ENCODE data around the gene CCL20. TPM values are rescaled to one million over a fixed set of nuclear protein-coding genes. Genes with fewer than 3 reads are reported as not detected.
"Not testable (repeated sequence)": the region's sequence is repeated elsewhere in the genome, so short reads cannot be mapped to it uniquely, and the experiment has no call there.

Gene CCL20
- total RNA-seq, 1 experiment from 2014 or later, result not detected

- Histone ChIP-seq H3K9me2 (replicated peaks; ENCODE audit: insufficient read depth, low read length) (no peaks in the 10 kb centered on the region), H3K9ac (ENCODE audit: low read length) (no peak overlapping the region), H3K27me3 (ENCODE audit: low read length) (no peaks in the 10 kb centered on the region), H3K4me3 (ENCODE audit: low read length) (no peak overlapping the region), H4K20me1 (ENCODE audit: insufficient read depth, low read depth, low read length) (no peaks in the 10 kb centered on the region), H3K27ac (ENCODE audit: low read length) (no peak overlapping the region), H3K36me3 (ENCODE audit: insufficient read depth, low read length) (no peaks in the 10 kb centered on the region), H2AFZ (ENCODE audit: low read length) (no peak overlapping the region), H3K4me2 (ENCODE audit: low read depth, low read length, poor library complexity, severe bottlenecking) (no peak overlapping the region), H3K9me3 (ENCODE audit: low read length) (no peaks in the 10 kb centered on the region), H3K79me2 (ENCODE audit: low read length) (no peaks in the 10 kb centered on the region), H3K4me1 (ENCODE audit: low read length) (no peaks in the 10 kb centered on the region)
- DNase-seq, result peak; percentile 41
Measured at GRCh38 chr2:227829337-227829736, 15.7 kb downstream of the CCL20 start.

GRCh38 chr2:227834423-227834822 lies 20.8 kb downstream of the CCL20 start:
- no peaks in the 10 kb centered on the region for H3K27me3 ChIP-seq (ENCODE audit: low read length)
- H3K9me2 ChIP-seq (replicated peaks; ENCODE audit: insufficient read depth, low read length), result no peaks in the 10 kb centered on the region
- no peak overlapping the region for H2AFZ ChIP-seq (ENCODE audit: low read length)
- H3K4me3 ChIP-seq (ENCODE audit: low read length), result no peak overlapping the region
- H3K9ac ChIP-seq (ENCODE audit: low read length), result no peak overlapping the region
- no peaks in the 10 kb centered on the region for H3K4me1 ChIP-seq (ENCODE audit: low read length)
- H4K20me1 ChIP-seq (ENCODE audit: insufficient read depth, low read depth, low read length), result no peaks in the 10 kb centered on the region
- no peaks in the 10 kb centered on the region for H3K9me3 ChIP-seq (ENCODE audit: low read length)
- no peaks in the 10 kb centered on the region for H3K79me2 ChIP-seq (ENCODE audit: low read length)
- no peak overlapping the region for H3K4me2 ChIP-seq (ENCODE audit: low read depth, low read length, poor library complexity, severe bottlenecking)
- H3K27ac ChIP-seq (ENCODE audit: low read length), result no peak overlapping the region
- H3K36me3 ChIP-seq (ENCODE audit: insufficient read depth, low read length), result no peaks in the 10 kb centered on the region
- no peak for DNase-seq

GRCh38 chr2:227834916-227835650 lies 21.4 kb downstream of the CCL20 start:
- Histone ChIP-seq H3K4me1 (ENCODE audit: low read length) (no peaks in the 10 kb centered on the region), H3K4me3 (ENCODE audit: low read length) (no peak overlapping the region), H3K9me3 (ENCODE audit: low read length) (no peaks in the 10 kb centered on the region), H3K79me2 (ENCODE audit: low read length) (no peaks in the 10 kb centered on the region), H3K9ac (ENCODE audit: low read length) (no peak overlapping the region), H3K9me2 (replicated peaks; ENCODE audit: insufficient read depth, low read length) (no peaks in the 10 kb centered on the region), H2AFZ (ENCODE audit: low read length) (no peak overlapping the region), H3K4me2 (ENCODE audit: low read depth, low read length, poor library complexity, severe bottlenecking) (no peak overlapping the region), H3K27me3 (ENCODE audit: low read length) (no peaks in the 10 kb centered on the region), H3K36me3 (ENCODE audit: insufficient read depth, low read length) (no peaks in the 10 kb centered on the region), H4K20me1 (ENCODE audit: insufficient read depth, low read depth, low read length) (no peaks in the 10 kb centered on the region), H3K27ac (ENCODE audit: low read length) (no peak overlapping the region)
- DNase-seq, result no peak

- H3K36me3 ChIP-seq (ENCODE audit: insufficient read depth, low read length); H4K20me1 ChIP-seq (ENCODE audit: insufficient read depth, low read depth, low read length); H3K27me3 ChIP-seq (ENCODE audit: low read length); H3K9ac ChIP-seq (ENCODE audit: low read length); H2AFZ ChIP-seq (ENCODE audit: low read length); H3K27ac ChIP-seq (ENCODE audit: low read length); H3K4me1 ChIP-seq (ENCODE audit: low read length); H3K9me2 ChIP-seq (replicated peaks; ENCODE audit: insufficient read depth, low read length); H3K4me2 ChIP-seq (ENCODE audit: low read depth, low read length, poor library complexity, severe bottlenecking); H3K4me3 ChIP-seq (ENCODE audit: low read length); H3K9me3 ChIP-seq (ENCODE audit: low read length); H3K79me2 ChIP-seq (ENCODE audit: low read length); DNase-seq: not testable (repeated sequence)
Measured at GRCh38 chr2:227839339-227840129, 25.9 kb downstream of the CCL20 start.

- no peak overlapping the region for H3K9ac ChIP-seq (ENCODE audit: low read length)
- no peaks in the 10 kb centered on the region for H3K9me3 ChIP-seq (ENCODE audit: low read length)
- H3K79me2 ChIP-seq (ENCODE audit: low read length), result no peaks in the 10 kb centered on the region
- no peak for DNase-seq
- H4K20me1 ChIP-seq (ENCODE audit: insufficient read depth, low read depth, low read length), result no peaks in the 10 kb centered on the region
- no peak overlapping the region for H3K4me2 ChIP-seq (ENCODE audit: low read depth, low read length, poor library complexity, severe bottlenecking)
- no peak overlapping the region for H3K4me3 ChIP-seq (ENCODE audit: low read length)
- H3K9me2 ChIP-seq (replicated peaks; ENCODE audit: insufficient read depth, low read length), result no peaks in the 10 kb centered on the region
- no peak overlapping the region for H3K27ac ChIP-seq (ENCODE audit: low read length)
- no peak overlapping the region for H2AFZ ChIP-seq (ENCODE audit: low read length)
- H3K36me3 ChIP-seq (ENCODE audit: insufficient read depth, low read length), result no peaks in the 10 kb centered on the region
- H3K4me1 ChIP-seq (ENCODE audit: low read length), result no peaks in the 10 kb centered on the region
- H3K27me3 ChIP-seq (ENCODE audit: low read length), result no peaks in the 10 kb centered on the region
Measured at GRCh38 chr2:227846831-227847230, 33.2 kb downstream of the CCL20 start.

GRCh38 chr2:227848146-227848545 lies 34.5 kb downstream of the CCL20 start:
- Histone ChIP-seq H3K27ac (ENCODE audit: low read length) (no peak overlapping the region), H3K9ac (ENCODE audit: low read length) (no peak overlapping the region), H3K79me2 (ENCODE audit: low read length) (no peaks in the 10 kb centered on the region), H4K20me1 (ENCODE audit: insufficient read depth, low read depth, low read length) (no peaks in the 10 kb centered on the region), H3K4me2 (ENCODE audit: low read depth, low read length, poor library complexity, severe bottlenecking) (no peak overlapping the region), H3K4me1 (ENCODE audit: low read length) (no peaks in the 10 kb centered on the region), H3K9me2 (replicated peaks; ENCODE audit: insufficient read depth, low read length) (no peaks in the 10 kb centered on the region), H3K9me3 (ENCODE audit: low read length) (no peaks in the 10 kb centered on the region), H3K27me3 (ENCODE audit: low read length) (no peaks in the 10 kb centered on the region), H2AFZ (ENCODE audit: low read length) (no peak overlapping the region), H3K36me3 (ENCODE audit: insufficient read depth, low read length) (no peaks in the 10 kb centered on the region), H3K4me3 (ENCODE audit: low read length) (no peak overlapping the region)
- DNase-seq, result no peak

GRCh38 chr2:227848586-227848985 lies 34.9 kb downstream of the CCL20 start:
- no peak overlapping the region for H3K27ac ChIP-seq (ENCODE audit: low read length)
- H3K27me3 ChIP-seq (ENCODE audit: low read length), result no peaks in the 10 kb centered on the region
- H3K79me2 ChIP-seq (ENCODE audit: low read length), result no peaks in the 10 kb centered on the region
- no peak overlapping the region for H3K4me3 ChIP-seq (ENCODE audit: low read length)
- H4K20me1 ChIP-seq (ENCODE audit: insufficient read depth, low read depth, low read length), result no peaks in the 10 kb centered on the region
- H3K4me1 ChIP-seq (ENCODE audit: low read length), result no peaks in the 10 kb centered on the region
- H3K9ac ChIP-seq (ENCODE audit: low read length), result no peak overlapping the region
- H3K9me2 ChIP-seq (replicated peaks; ENCODE audit: insufficient read depth, low read length), result no peaks in the 10 kb centered on the region
- H2AFZ ChIP-seq (ENCODE audit: low read length), result no peak overlapping the region
- no peak overlapping the region for H3K4me2 ChIP-seq (ENCODE audit: low read depth, low read length, poor library complexity, severe bottlenecking)
- H3K9me3 ChIP-seq (ENCODE audit: low read length), result no peaks in the 10 kb centered on the region
- DNase-seq, result no peak
- H3K36me3 ChIP-seq (ENCODE audit: insufficient read depth, low read length), result no peaks in the 10 kb centered on the region

GRCh38 chr2:227849906-227850305 lies 36.3 kb downstream of the CCL20 start:
- no peaks in the 10 kb centered on the region for H3K27me3 ChIP-seq (ENCODE audit: low read length)
- H3K9me2 ChIP-seq (replicated peaks; ENCODE audit: insufficient read depth, low read length), result no peaks in the 10 kb centered on the region
- H3K4me1 ChIP-seq (ENCODE audit: low read length), result no peaks in the 10 kb centered on the region
- DNase-seq, result no peak
- H3K36me3 ChIP-seq (ENCODE audit: insufficient read depth, low read length), result no peaks in the 10 kb centered on the region
- no peak overlapping the region for H3K4me3 ChIP-seq (ENCODE audit: low read length)
- H2AFZ ChIP-seq (ENCODE audit: low read length), result no peak overlapping the region
- H3K79me2 ChIP-seq (ENCODE audit: low read length), result no peaks in the 10 kb centered on the region
- no peaks in the 10 kb centered on the region for H3K9me3 ChIP-seq (ENCODE audit: low read length)
- no peak overlapping the region for H3K4me2 ChIP-seq (ENCODE audit: low read depth, low read length, poor library complexity, severe bottlenecking)
- H3K9ac ChIP-seq (ENCODE audit: low read length), result no peak overlapping the region
- no peak overlapping the region for H3K27ac ChIP-seq (ENCODE audit: low read length)
- H4K20me1 ChIP-seq (ENCODE audit: insufficient read depth, low read depth, low read length), result no peaks in the 10 kb centered on the region

Measured in Karpas-422 (cell line).